Measurements from ENCODE around the gene DHCR24. TPM values are rescaled to one million over a fixed set of nuclear protein-coding genes. Genes with fewer than 3 reads are reported as not detected.

Gene DHCR24
- total and polyA plus RNA-seq, 2 donors (not counting 1 experiment from before 2014, with no cell fraction given): 5.2 to 13.3 TPM

DNA sequence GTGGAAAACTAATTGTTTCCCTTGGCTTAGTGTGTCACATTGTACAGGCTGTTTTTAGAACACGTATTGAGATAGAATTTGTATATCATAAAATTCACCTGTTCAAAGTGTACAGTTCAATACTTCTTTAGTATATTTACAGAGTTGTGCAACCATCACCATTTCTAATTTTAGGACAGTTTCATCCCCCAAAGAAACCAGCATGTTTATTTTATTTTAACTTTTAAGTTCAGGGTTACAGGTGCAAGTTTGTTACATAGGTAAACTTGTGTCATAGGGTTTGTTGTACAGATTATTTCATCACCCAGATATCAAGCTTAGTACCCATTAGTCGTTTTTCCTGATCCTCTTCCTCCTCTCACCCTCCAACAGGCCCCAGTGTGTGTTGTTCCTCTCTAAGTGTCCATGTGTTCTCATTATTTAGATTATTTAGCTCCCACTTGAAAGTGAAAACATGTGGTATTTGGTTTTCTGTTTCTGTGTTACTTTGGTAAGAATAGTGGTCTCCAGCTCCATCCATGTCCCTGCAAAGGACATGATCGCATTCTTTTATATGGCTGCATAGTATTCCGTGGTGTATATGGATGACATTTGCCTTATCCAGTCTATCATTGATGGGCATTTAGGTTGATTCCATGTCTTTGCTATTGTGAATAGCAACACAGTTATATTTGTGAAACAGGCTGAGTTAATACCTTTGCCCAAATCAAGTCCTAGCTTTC is 35.2 kb upstream of the DHCR24 start:
- Histone ChIP-seq H3K9me3 (ENCODE audit: control extremely low read depth in 1 of 3, control insufficient read depth in 2 of 3, insufficient read depth in 1 of 3, low read length in 2 of 3) (no peaks in the 10 kb centered on the region), H2AFZ (ENCODE audit: insufficient read depth, low read depth, low read length, poor library complexity, severe bottlenecking) (no peak overlapping the region), H3K4me3 (ENCODE audit: control extremely low read depth in 1 of 5, extremely low read depth in 1 of 5, insufficient read depth in 1 of 5, low read depth in 2 of 5, low read length in 4 of 5) (no peak overlapping the region), H3K4me1 (ENCODE audit: control insufficient read depth in 2 of 2, insufficient read depth in 2 of 2, low read length in 2 of 2) (no peaks in the 10 kb centered on the region), H3K9ac (ENCODE audit: low read length) (no peak overlapping the region), H3K4me2 (replicated peaks; ENCODE audit: low read depth, low read length, poor library complexity, severe bottlenecking) (no peak overlapping the region), H4K20me1 (ENCODE audit: control insufficient read depth, insufficient read depth, low read length, poor library complexity, severe bottlenecking) (no peaks in the 10 kb centered on the region), H3K79me2 (ENCODE audit: control insufficient read depth, insufficient read depth, low read length) (no peaks in the 10 kb centered on the region), H3K36me3 (replicated peaks in 1 of 2; ENCODE audit: control extremely low read depth in 1 of 2, control insufficient read depth in 1 of 2, extremely low read depth in 1 of 2, insufficient read depth in 2 of 2, low read length in 1 of 2) (no peaks in the 10 kb centered on the region), H3K27ac (ENCODE audit: low read length in 2 of 2) (no peak overlapping the region), H3K27me3 (replicated peaks in 1 of 4; ENCODE audit: control extremely low read depth in 1 of 4, control insufficient read depth in 3 of 4, insufficient read depth in 4 of 4, low read length in 3 of 4) (peaks cover 0 to 5% (median 0%) of the 10 kb centered on the region in 4 experiments)
- Mint-ChIP-seq H3K27ac (no peak overlapping the region), H3K4me1 (no peaks in the 10 kb centered on the region), H3K27me3 (peaks cover 26% of the 10 kb centered on the region), H3K4me3 (no peak overlapping the region), H3K9me3 (ENCODE audit: insufficient read depth) (no peaks in the 10 kb centered on the region)
- intact Hi-C loops (cut with micrococcal nuclease): no loop called here
- DNase-seq (no peak), ATAC-seq (ENCODE audit: low read depth) (no peak)
- 90% methylated on average over 2 of the region's 4 CpGs for WGBS (ENCODE audit: insufficient coverage)
- ChIA-PET POLR2A (no interaction called here), CTCF (interaction anchor here (2.1 kb wide), 1 partner anchor 23 kb away, joined by 7 read pairs; no protein-coding TSS in a partner anchor)
- TF ChIP-seq CTCF (IDR thresholded peaks at IDR 0.05) (no peak), EZH2 (IDR thresholded peaks at IDR 0.05; ENCODE audit: borderline replicate concordance, insufficient read depth, low read depth, low read length, poor library complexity, severe bottlenecking) (no peak)
